SJSA1 (cell line): ENCODE measurements around the gene RAD51AP2. TPM values are rescaled to one million over a fixed set of nuclear protein-coding genes. Genes with fewer than 3 reads are reported as not detected.
"Not testable (repeated sequence)": the region's sequence is repeated elsewhere in the genome, so short reads cannot be mapped to it uniquely, and the experiment has no call there.

Source experiments
- DNase-seq, 2 experiments: peaks; one replicate each; pipeline ENCODE4 v3.0.0-alpha.2; 2015 to 2020; ENCODE audit warnings: low spot score in 2 of 2, low read depth in 1 of 2
- H3K27ac ChIP-seq: fragments of 250-450 bp; sonication (Bioruptor Pico); 2 replicates; pipeline ENCODE4 v1.5.1; 2020; ENCODE audit warnings: mild to moderate bottlenecking, moderate library complexity
- H3K27me3 ChIP-seq: fragments of 250-450 bp; sonication (Bioruptor Pico); replicated peaks from 2 replicates; pipeline ENCODE4 v1.5.1; 2020; ENCODE audit warnings: mild to moderate bottlenecking, moderate library complexity
- H3K36me3 ChIP-seq: fragments of 250-450 bp; sonication (Bioruptor Pico); 2 replicates; pipeline ENCODE4 v1.5.1; 2020; ENCODE audit warnings: mild to moderate bottlenecking
- H3K4me1 ChIP-seq: fragments of 250-450 bp; sonication (Bioruptor Pico); replicated peaks from 2 replicates; pipeline ENCODE4 v1.6.1; 2021; ENCODE audit warnings: mild to moderate bottlenecking
- H3K4me3 ChIP-seq: fragments of 250-450 bp; sonication (Bioruptor Pico); 2 replicates; pipeline ENCODE4 v1.5.1; 2020; ENCODE audit warnings: mild to moderate bottlenecking
- H3K9me3 ChIP-seq: fragments of 250-450 bp; sonication (Bioruptor Pico); replicated peaks from 2 replicates; pipeline ENCODE4 v1.5.1; 2020; ENCODE audit warnings: mild to moderate bottlenecking
- total RNA-seq: library from RNA; depleted of rRNA; stranded (reverse); fragments of >200 nt; shearing (Covaris generic); gene quantifications from 2 replicates; pipeline ENCODE4 v1.2.3, GENCODE V29; 2014

Gene RAD51AP2
- total RNA-seq, 1 experiment from 2014 or later: not detected

DNA sequence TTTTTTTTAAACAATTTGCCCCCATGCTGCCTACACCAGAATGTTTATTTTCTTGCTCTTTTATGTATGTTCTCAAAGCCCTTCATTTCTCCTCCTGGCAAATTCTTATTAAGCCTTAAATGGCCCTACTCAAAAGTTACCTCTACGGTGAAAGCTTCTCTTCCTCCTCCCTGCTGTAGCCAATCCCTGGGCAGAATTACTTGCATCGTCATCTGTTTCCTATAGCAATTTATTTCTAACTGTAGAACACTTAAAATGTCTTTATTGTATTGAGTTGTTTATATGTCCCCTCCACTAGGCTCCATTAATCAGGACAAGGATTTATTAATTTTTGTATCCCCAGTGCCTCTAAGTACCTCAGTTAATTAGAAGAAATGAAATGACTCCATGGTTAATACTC, 2.5 kb upstream of the RAD51AP2 start:
- Histone ChIP-seq H3K36me3 (no peaks in the 10 kb centered on the region), H3K4me3 (no peak overlapping the region), H3K9me3 (no peaks in the 10 kb centered on the region), H3K27ac (no peak overlapping the region), H3K4me1 (peaks cover 17% of the 10 kb centered on the region), H3K27me3 (no peaks in the 10 kb centered on the region; the same call in 1 of the 2 replicates)
- no peak for DNase-seq

- H3K4me1 ChIP-seq: peaks cover 17% of the 10 kb centered on the region
- peak in 1 of 2 experiments; percentile 23 for DNase-seq
- H3K36me3 ChIP-seq: no peaks in the 10 kb centered on the region
- no peaks in the 10 kb centered on the region for H3K27me3 ChIP-seq
- no peaks in the 10 kb centered on the region for H3K9me3 ChIP-seq
- no peak overlapping the region for H3K27ac ChIP-seq
- H3K4me3 ChIP-seq: no peak overlapping the region
Observed at GRCh38 chr2:17519486-17519885, 1.2 kb upstream of the RAD51AP2 start.

GRCh38 chr2:17517481-17518211, 594 bp downstream of the RAD51AP2 start:
- Histone ChIP-seq H3K4me1 (peaks cover 17% of the 10 kb centered on the region), H3K36me3 (no peaks in the 10 kb centered on the region), H3K27ac (peak overlapping the region; percentile 49), H3K9me3 (no peaks in the 10 kb centered on the region), H3K4me3 (peak overlapping the region; percentile 31), H3K27me3 (no peaks in the 10 kb centered on the region)
- DNase-seq: no peak

DNA sequence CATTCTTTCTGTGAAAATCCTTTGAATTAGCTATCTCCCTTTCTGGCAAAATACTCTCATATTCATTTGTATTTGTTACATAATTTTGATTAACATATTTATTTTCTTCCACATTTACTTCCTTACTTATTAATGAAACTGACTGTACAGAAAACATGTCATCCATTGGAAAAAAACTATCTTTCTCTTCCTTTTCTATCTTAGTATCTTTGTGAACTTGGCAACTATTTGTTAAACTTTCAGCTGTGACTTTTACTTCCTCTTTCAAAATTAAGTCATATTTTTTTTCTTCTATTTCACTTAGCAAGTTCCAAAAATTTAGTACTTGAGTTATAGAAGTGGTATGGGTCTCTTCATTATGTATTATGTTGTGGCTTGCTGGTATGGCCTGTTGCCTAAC, 2.6 kb downstream of the RAD51AP2 start:
- DNase-seq: no peak
- H3K36me3 ChIP-seq: no peaks in the 10 kb centered on the region
- no peak overlapping the region for H3K27ac ChIP-seq
- H3K4me1 ChIP-seq: peaks cover 17% of the 10 kb centered on the region
- H3K27me3 ChIP-seq: no peaks in the 10 kb centered on the region
- no peaks in the 10 kb centered on the region for H3K9me3 ChIP-seq
- H3K4me3 ChIP-seq: no peak overlapping the region

- Histone ChIP-seq H3K27me3 (no peaks in the 10 kb centered on the region), H3K4me1 (peaks cover 14% of the 10 kb centered on the region), H3K36me3 (no peaks in the 10 kb centered on the region), H3K9me3 (no peaks in the 10 kb centered on the region), H3K4me3 (no peak overlapping the region), H3K27ac (peak overlapping the region; percentile 70)
- DNase-seq: peak; percentile 42 to 62
Observed at GRCh38 chr2:17506736-17507616, 11.3 kb downstream of the RAD51AP2 start.

DNA sequence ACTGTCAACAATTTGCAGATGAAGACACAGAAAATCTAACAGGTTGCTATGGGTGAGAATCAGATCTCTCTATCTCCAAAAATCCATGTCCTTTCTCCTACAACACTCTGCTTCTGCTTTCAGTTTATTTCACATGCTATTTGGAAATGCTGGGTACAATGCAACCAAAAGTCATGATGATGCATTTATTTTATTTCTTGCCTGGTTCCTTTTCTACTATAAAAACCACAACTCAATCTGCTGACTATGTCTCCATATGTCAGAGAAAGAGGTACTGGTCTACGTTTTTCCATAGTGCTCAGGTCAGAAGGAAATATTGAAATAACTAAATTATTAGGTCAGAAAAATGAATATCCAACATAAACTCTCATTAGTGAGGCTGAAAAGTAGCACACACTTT, 20.5 kb downstream of the RAD51AP2 start:
- no peak overlapping the region for H3K27ac ChIP-seq
- no peak overlapping the region for H3K4me3 ChIP-seq
- no peaks in the 10 kb centered on the region for H3K9me3 ChIP-seq
- H3K4me1 ChIP-seq: no peaks in the 10 kb centered on the region
- DNase-seq: no peak
- H3K36me3 ChIP-seq: no peaks in the 10 kb centered on the region
- no peaks in the 10 kb centered on the region for H3K27me3 ChIP-seq

DNA sequence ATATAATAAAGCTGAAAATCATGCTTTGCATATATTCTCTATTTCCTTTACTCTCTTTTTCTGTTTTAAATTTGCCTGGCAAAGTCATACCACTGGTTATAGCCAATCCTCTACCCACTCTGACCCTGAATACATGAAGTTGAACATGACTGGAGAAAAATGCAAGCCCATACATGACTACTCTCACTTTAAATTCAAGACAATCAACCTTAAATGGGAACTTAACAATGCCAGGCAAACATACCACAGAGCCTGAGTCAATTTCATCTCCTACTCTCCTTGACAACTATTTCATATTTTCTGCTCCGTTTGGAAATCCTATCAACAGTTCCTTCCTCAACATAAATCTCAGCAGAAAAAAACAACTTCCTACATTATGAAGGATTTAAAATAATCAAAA, 22.6 kb downstream of the RAD51AP2 start:
- Histone ChIP-seq H3K4me3 (no peak overlapping the region), H3K9me3 (no peaks in the 10 kb centered on the region), H3K4me1 (no peaks in the 10 kb centered on the region), H3K36me3 (no peaks in the 10 kb centered on the region), H3K27me3 (no peaks in the 10 kb centered on the region), H3K27ac (no peak overlapping the region)
- no peak for DNase-seq

DNA sequence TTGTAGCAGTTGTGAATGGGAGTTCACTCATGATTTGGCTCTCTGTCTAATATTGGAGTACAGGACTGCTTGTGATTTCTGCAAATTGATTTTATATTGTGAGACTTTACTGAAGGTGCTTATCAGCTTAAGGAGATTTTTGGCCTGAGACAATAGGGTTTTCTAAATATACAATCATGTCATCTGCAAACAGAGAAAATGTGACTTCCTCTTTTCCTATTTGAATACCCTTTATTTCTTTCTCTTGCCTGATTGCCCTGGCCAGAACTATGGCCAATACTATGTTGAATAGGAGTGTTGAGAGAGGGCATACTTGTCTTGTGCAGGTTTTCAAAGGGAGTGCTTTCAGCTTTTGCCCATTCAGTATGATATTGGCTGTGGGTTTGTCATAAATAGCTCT, 28.1 kb downstream of the RAD51AP2 start:
- H3K27ac ChIP-seq, H3K9me3 ChIP-seq, H3K4me1 ChIP-seq: not testable (repeated sequence)

GRCh38 chr2:17488610-17489009, 29.6 kb downstream of the RAD51AP2 start:
- not testable (repeated sequence) for H3K36me3 ChIP-seq, H3K27me3 ChIP-seq, DNase-seq

More for the DNA sequence above, 28.1 kb downstream of the RAD51AP2 start:
- DNase-seq, H3K4me3 ChIP-seq, H3K27me3 ChIP-seq, H3K36me3 ChIP-seq: not testable (repeated sequence)

DNA sequence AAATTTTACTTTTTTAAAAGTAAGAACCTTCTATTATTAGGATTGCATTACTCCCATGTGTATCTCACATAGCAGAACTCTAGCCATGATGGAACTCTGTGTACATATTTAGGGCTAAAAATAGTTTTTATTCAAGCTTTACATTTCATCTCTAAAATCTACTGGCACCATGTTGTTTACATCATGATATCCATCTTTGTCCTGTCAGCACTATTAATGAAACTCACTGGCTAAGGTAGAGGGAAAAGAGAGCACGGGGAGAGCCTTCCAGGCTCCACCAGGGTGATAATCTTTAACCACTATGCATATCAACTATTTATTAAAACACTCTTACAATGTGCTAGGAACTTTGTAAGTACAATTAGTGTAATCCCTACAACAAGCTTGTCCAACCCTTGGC, 34.7 kb downstream of the RAD51AP2 start:
- no peak overlapping the region for H3K27ac ChIP-seq
- no peak overlapping the region for H3K4me3 ChIP-seq
- no peaks in the 10 kb centered on the region for H3K36me3 ChIP-seq
- H3K27me3 ChIP-seq: no peaks in the 10 kb centered on the region
- no peaks in the 10 kb centered on the region for H3K9me3 ChIP-seq
- no peaks in the 10 kb centered on the region for H3K4me1 ChIP-seq
- no peak for DNase-seq

More at GRCh38 chr2:17488610-17489009, 29.6 kb downstream of the RAD51AP2 start:
- H3K4me1 ChIP-seq, H3K27ac ChIP-seq, H3K4me3 ChIP-seq, H3K9me3 ChIP-seq: not testable (repeated sequence)

DNA sequence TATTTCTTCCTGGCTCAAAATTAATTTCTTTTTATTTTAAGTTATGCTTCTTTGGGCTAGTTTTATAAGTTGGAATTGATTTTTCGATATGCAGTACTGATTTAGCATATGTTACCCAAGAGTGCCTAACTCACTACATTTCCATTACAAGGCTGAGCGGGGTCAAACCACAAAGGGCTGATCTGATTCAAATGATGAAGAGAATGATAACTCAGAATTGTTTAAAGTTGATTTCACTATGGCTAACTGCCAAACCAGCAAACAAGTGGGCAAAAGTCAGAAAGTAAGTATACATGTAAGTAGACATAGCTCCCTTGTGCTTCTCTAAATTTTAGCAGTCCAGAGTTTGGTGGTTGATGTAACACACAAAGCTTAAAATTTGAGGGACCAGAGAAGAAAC, 35.6 kb downstream of the RAD51AP2 start:
- DNase-seq: no peak
- Histone ChIP-seq H3K4me1 (no peaks in the 10 kb centered on the region), H3K27ac (no peak overlapping the region), H3K27me3 (no peaks in the 10 kb centered on the region), H3K4me3 (no peak overlapping the region), H3K36me3 (no peaks in the 10 kb centered on the region), H3K9me3 (no peaks in the 10 kb centered on the region)

DNA sequence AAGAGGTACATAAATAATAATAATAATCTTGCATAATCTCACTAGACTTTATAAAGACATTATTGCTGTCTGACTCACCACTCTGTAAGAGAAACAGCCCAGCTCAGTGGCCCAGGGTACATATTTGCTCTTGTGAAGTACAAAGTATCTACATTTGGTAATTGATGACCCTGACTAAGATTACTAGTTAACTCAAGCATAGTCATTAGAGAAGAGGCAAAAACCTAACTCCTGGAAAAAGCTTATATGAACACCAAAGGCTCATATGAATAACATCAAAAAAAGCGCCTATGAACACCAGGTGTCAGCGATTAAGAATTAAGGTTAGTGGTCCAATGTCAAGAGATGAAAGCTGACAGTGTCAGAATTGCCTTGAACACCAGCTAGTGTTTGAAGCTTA, 38.4 kb downstream of the RAD51AP2 start:
- Histone ChIP-seq H3K27me3 (no peaks in the 10 kb centered on the region), H3K36me3 (no peaks in the 10 kb centered on the region), H3K4me3 (no peak overlapping the region), H3K9me3 (no peaks in the 10 kb centered on the region), H3K4me1 (no peaks in the 10 kb centered on the region), H3K27ac (no peak overlapping the region)
- DNase-seq: no peak

DNA sequence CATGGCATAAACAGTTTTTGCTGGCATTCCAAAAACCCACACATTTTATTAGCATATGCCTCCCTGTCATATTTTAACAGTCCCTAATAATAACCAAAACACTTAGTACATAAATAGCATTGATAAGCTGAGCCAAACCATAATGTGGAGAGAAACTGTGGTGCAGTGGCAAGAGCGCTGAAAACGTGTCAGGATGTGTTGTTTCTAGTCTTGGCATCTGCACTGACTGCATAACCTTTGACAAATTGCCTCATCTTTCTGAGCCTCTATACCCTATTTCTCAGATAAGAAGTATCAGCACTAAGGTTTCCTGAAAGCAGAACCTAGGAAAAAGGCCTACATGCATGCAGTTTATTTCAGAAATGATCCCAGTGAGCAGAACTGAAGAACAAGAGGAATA, 41.4 kb downstream of the RAD51AP2 start:
- H3K4me1 ChIP-seq: no peaks in the 10 kb centered on the region
- H3K9me3 ChIP-seq: no peaks in the 10 kb centered on the region
- H3K4me3 ChIP-seq: no peak overlapping the region
- H3K36me3 ChIP-seq: no peaks in the 10 kb centered on the region
- H3K27me3 ChIP-seq: no peaks in the 10 kb centered on the region
- no peak overlapping the region for H3K27ac ChIP-seq
- no peak for DNase-seq

GRCh38 chr2:17476064-17476463, 42.2 kb downstream of the RAD51AP2 start:
- no peak overlapping the region for H3K27ac ChIP-seq
- H3K4me1 ChIP-seq: peaks cover 2% of the 10 kb centered on the region
- H3K9me3 ChIP-seq: no peaks in the 10 kb centered on the region
- no peaks in the 10 kb centered on the region for H3K36me3 ChIP-seq
- H3K27me3 ChIP-seq: no peaks in the 10 kb centered on the region
- no peak for DNase-seq
- no peak overlapping the region for H3K4me3 ChIP-seq
